SK-N-MC (cell line): ENCODE results near the gene RCCD1.

ENCODE experiments used
- EZH2 ChIP-seq: fragments of 200-600 bp; sonication (generic); IDR thresholded peaks from one replicate; pipeline ENCODE4 v1.6.1; 2017; ENCODE audit warnings: antibody characterized with exemption
- FOXP2 ChIP-seq: optimal IDR thresholded peaks from 2 replicates; pipeline ENCODE3; 2011; ENCODE audit warnings: mild to moderate bottlenecking, moderate library complexity; ENCODE audit not compliant: insufficient read depth; ENCODE audit errors: extremely low read length, control extremely low read depth
- POLR2AphosphoS5 ChIP-seq: IDR thresholded peaks from 2 replicates; pipeline ENCODE4 v1.6.1; 2012; ENCODE audit warnings: mild to moderate bottlenecking, low read depth, low read length, borderline replicate concordance

DNA sequence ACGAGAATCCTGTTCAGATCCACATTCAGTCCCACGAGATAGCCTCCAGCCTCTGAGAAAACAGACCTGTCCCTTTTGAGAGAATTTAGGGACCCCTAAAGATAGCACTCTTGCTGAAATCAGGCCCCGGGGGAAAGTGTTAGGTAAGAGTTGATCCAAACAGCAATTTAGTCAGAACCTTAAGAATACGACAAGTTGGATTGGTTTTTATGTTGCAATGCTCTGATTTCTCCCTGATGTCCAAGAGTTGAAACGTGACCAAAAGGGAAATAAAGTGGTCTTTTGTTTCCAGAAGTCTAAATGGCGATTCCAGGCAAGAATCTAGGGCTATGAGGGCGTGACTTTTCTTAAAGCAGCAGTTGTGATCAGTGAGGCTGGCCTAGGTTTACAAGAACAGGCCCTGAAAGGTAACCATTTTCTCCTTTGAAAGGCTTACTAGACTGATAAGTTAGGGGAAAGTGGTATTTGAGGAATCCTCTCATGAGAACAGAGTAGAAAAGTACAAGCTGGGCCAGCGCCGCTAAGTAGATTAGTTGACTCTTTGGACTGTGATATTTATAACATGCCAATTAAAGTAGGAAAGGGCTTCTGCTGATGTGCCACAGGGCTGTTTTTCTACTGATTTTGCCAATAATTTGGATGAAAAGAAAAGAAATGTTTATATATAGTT, 46.7 kb upstream of the RCCD1 start:
- TF ChIP-seq POLR2AphosphoS5 (no peak), EZH2 (no peak), FOXP2 (no peak)
